HepG2 (cell line): Measurements from ENCODE around the gene CXADR. TPM values are rescaled to one million over a fixed set of nuclear protein-coding genes. Genes with fewer than 3 reads are reported as not detected.
A peak's percentile ranks its signal among the peaks of the same experiment; 100 is the strongest.

Experiments used
- ARID5B ChIP-seq: IDR thresholded peaks from 2 replicates; pipeline ENCODE4 v1.4.0; 2020; ENCODE audit warnings: mild to moderate bottlenecking, missing genetic modification reagents
- ATF1 ChIP-seq: IDR thresholded peaks from 2 replicates; pipeline ENCODE4 v1.6.1; 2016; ENCODE audit warnings: mild to moderate bottlenecking, control low read depth
- EED ChIP-seq: sonication (generic); formaldehyde crosslinking; IDR thresholded peaks from 2 replicates; pipeline ENCODE4 v1.5.0; 2020; ENCODE audit warnings: mild to moderate bottlenecking, missing genetic modification reagents
- HIC2 ChIP-seq: sonication (generic); formaldehyde crosslinking; IDR thresholded peaks from 2 replicates; pipeline ENCODE4 v1.9.0; 2022; ENCODE audit warnings: low read depth, missing genetic modification reagents
- MXI1 ChIP-seq: IDR thresholded peaks from 3 replicates; pipeline ENCODE4 v1.6.1; 2012; ENCODE audit warnings: low read depth, low read length, inconsistent platforms, borderline replicate concordance
- POLR2AphosphoS2 ChIP-seq: IDR thresholded peaks from 2 replicates; pipeline ENCODE4 v1.6.1; 2011; ENCODE audit warnings: low read depth, low read length, improper control_type of control experiment
- PPARG ChIP-seq: conservative IDR thresholded peaks from 2 replicates; pipeline ENCODE4 v1.6.1; 2016; ENCODE audit warnings: missing biosample characterization, missing genetic modification reagents
- SMC3 ChIP-seq: IDR thresholded peaks from 2 replicates; pipeline ENCODE4 v1.6.1; 2011; ENCODE audit warnings: low read length, improper control_type of control experiment
- ZBTB21 ChIP-seq: sonication (generic); formaldehyde crosslinking; IDR thresholded peaks from 2 replicates; pipeline ENCODE4 v1.4.0; 2020; ENCODE audit warnings: missing genetic modification reagents
- ZBTB25 ChIP-seq: IDR thresholded peaks from 2 replicates; pipeline ENCODE4 v1.6.1; 2018; ENCODE audit warnings: missing genetic modification reagents
- ZFP36L2 ChIP-seq: sonication (generic); formaldehyde crosslinking; IDR thresholded peaks from 2 replicates; pipeline ENCODE4 v1.4.0; 2020; ENCODE audit warnings: missing genetic modification reagents
- ZNF180 ChIP-seq: sonication (generic); formaldehyde crosslinking; IDR thresholded peaks from 2 replicates; pipeline ENCODE4 v1.4.0; 2020; ENCODE audit warnings: low read depth, missing genetic modification reagents, borderline replicate concordance
- ZNF503 ChIP-seq: sonication (generic); formaldehyde crosslinking; IDR thresholded peaks from 2 replicates; pipeline ENCODE4 v1.4.0; 2020; ENCODE audit warnings: missing genetic modification reagents
- ZNF543 ChIP-seq: sonication (generic); formaldehyde crosslinking; IDR thresholded peaks from 2 replicates; pipeline ENCODE4 v1.4.0; 2020; ENCODE audit warnings: mild to moderate bottlenecking, missing genetic modification reagents
- ZNF567 ChIP-seq: sonication (generic); formaldehyde crosslinking; IDR thresholded peaks from 2 replicates; pipeline ENCODE4 v1.8.1; 2023; ENCODE audit warnings: mild to moderate bottlenecking, missing genetic modification reagents, borderline replicate concordance
- ZNF770 ChIP-seq: sonication (generic); formaldehyde crosslinking; IDR thresholded peaks from 2 replicates; pipeline ENCODE4 v1.5.0; 2020; ENCODE audit warnings: mild to moderate bottlenecking, missing genetic modification reagents
- ZSCAN25 ChIP-seq: sonication (generic); formaldehyde crosslinking; IDR thresholded peaks from 2 replicates; pipeline ENCODE4 v1.8.0; 2022; ENCODE audit warnings: mild to moderate bottlenecking, missing genetic modification reagents
- polyA plus RNA-seq, 8 experiments: library from polyadenylated mRNA; depleted of rRNA in 3 of 8; stranded (reverse) in 7 of 8; unstranded in 1 of 8; fragments of >200 nt; fragmentation: Illumina TruSeq in 4 of 8; extraction: Trizol in 4 of 8; gene quantifications; 2 replicates each; pipeline versions ENCODE4 v1.2.1 to v1.2.3, GENCODE V29; 2011 to 2016; ENCODE audit warnings: low read depth in 4 of 8, missing spikeins in 1 of 8, mixed read lengths in 1 of 8; ENCODE audit not compliant: insufficient read depth in 1 of 8
- total RNA-seq, 5 experiments: library from RNA; depleted of rRNA; stranded (reverse); fragments of >200 nt; fragmentation: Illumina TruSeq; extraction: Trizol; gene quantifications; 2 replicates each; pipeline ENCODE4 v1.2.3, GENCODE V29; 2016; ENCODE audit warnings: low read depth in 1 of 5

Gene CXADR
- total and polyA plus RNA-seq, 2 of the 13 experiments (the other 11 are each of a cell fraction or from before 2014, with no cell fraction given), result 86.8 to 110 TPM

- TF ChIP-seq HIC2 (CRISPR knock-in tag) (no peak), ZNF543 (CRISPR knock-in tag) (peak; percentile 90; the same call in 1 of the 2 replicates), ATF1 (CRISPR knock-in tag) (no peak), SMC3 (no peak; the same call in 1 of the 2 replicates), ZNF770 (CRISPR knock-in tag) (no peak; the same call in 1 of the 2 replicates), ZNF180 (no peak), ZNF503 (CRISPR knock-in tag) (peak; percentile 7; the same call in 1 of the 2 replicates), ZSCAN25 (CRISPR knock-in tag) (peak; percentile 79; the same call in 1 of the 2 replicates), EED (CRISPR knock-in tag) (no peak), PPARG (CRISPR knock-in tag) (peak; percentile 25; the same call in 1 of the 2 replicates), ZBTB25 (CRISPR knock-in tag) (peak; percentile 81; the same call in 1 of the 2 replicates), ZBTB21 (CRISPR knock-in tag) (no peak), ZFP36L2 (no peak), ARID5B (peak; percentile 61), POLR2AphosphoS2 (no peak), MXI1 (peak; percentile 87; the same call in 2 of the 3 replicates), ZNF567 (peak; percentile 86; the same call in 1 of the 2 replicates)
Measured at GRCh38 chr21:17512253-17513213, at the start of gene CXADR (continued).
